ENCODE results near the gene KCNS3. TPM values are rescaled to one million over a fixed set of nuclear protein-coding genes. Genes with fewer than 3 reads are reported as not detected.

Gene KCNS3
- total and polyA plus RNA-seq, 9 of the 15 experiments (the other 6 are each of a cell fraction or from before 2014, with no cell fraction given) = 0.01 to 0.75 (median 0.25) TPM

DNA sequence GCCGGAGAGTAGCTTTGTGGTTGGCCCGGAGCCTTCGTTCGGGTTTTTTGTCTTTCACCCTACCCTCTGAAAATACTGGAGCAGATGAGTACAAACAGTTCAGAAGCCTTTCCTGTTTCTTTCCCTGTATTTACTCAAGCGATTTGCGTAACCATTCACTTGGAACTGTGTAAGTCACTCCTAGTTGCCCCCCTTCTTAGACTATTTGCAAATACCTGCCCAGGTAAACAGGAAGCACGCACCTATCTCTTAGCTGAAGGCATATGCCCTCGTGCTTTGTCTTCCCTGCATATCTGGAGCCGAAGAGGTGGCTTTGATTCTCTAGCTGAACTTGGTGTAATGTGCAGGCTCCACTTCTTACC is 1.4 kb downstream of the KCNS3 start (continued):
- TF ChIP-seq, protein P1, sequence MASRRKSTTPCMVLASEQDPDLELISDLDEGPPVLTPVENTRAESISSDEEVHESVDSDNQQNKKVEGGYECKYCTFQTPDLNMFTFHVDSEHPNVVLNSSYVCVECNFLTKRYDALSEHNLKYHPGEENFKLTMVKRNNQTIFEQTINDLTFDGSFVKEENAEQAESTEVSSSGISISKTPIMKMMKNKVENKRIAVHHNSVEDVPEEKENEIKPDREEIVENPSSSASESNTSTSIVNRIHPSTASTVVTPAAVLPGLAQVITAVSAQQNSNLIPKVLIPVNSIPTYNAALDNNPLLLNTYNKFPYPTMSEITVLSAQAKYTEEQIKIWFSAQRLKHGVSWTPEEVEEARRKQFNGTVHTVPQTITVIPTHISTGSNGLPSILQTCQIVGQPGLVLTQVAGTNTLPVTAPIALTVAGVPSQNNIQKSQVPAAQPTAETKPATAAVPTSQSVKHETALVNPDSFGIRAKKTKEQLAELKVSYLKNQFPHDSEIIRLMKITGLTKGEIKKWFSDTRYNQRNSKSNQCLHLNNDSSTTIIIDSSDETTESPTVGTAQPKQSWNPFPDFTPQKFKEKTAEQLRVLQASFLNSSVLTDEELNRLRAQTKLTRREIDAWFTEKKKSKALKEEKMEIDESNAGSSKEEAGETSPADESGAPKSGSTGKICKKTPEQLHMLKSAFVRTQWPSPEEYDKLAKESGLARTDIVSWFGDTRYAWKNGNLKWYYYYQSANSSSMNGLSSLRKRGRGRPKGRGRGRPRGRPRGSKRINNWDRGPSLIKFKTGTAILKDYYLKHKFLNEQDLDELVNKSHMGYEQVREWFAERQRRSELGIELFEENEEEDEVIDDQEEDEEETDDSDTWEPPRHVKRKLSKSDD (conservative IDR thresholded peaks at IDR 0.05; ENCODE audit: low read length) = no peak

DNA sequence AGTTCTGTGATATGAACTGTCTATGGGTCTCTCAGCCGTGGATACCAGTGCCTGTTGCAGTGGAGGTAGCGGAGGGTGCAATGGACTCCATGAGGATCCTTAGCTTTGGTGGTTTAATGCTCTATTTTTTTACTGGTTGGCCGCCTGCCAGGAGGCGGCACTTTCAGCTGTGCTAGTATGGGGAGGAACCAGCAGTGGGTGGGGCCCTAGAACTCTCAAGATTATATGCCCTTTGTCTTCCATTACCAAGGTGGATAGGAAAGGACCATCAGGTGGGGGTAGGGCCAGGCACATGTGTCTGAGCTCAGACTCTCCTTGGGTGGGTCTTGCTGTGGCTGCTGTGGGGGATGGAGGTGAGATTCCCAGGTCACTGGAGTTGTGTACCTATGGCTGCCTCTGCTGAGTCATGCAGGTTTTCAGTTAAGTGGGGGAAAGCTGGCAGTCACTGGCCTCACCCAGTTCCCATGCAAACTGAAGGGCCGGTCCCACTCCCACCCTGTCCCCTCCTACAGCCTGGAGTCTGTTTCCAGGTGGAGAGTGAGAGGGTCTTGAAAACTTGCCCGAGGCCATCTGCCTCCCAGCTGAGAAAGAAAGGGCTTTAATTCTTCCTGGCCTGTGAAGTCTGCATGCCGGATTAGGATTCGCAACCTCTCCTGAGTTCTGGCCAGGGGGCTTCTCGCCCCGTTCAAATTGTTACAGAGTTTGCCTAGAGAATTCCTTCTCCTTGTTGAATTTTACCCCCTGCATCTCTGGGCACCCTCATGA is 14.5 kb downstream of the KCNS3 start:
- POLR2A ChIA-PET = interaction anchor here (0.6 to 2.3 kb wide), 2 partner anchors 12 to 43 kb away, joined by 3 to 9 read pairs; no protein-coding TSS in a partner anchor
- Histone ChIP-seq H3K9me3 (replicated peaks; ENCODE audit: control insufficient read depth, insufficient read depth, low read depth, low read length) (no peaks in the 10 kb centered on the region), H3K27ac (ENCODE audit: extremely low read depth, low read depth, low read length) (peak overlapping the region; percentile 49; the same call in 2 of the 3 replicates), H3K4me1 (replicated peaks in 1 of 2; ENCODE audit: control insufficient read depth in 2 of 2, insufficient read depth in 2 of 2, low read length in 2 of 2) (peaks cover 0 to 7% of the 10 kb centered on the region in 2 experiments; a peak in 1 of 5 replicates), H3K27me3 (ENCODE audit: control insufficient read depth in 2 of 2, insufficient read depth in 2 of 2, low read length in 2 of 2) (no peaks in the 10 kb centered on the region), H3K4me3 (no peak overlapping the region), H3K9ac (ENCODE audit: insufficient read depth in 1 of 2, low read depth in 2 of 2, low read length in 2 of 2) (no peak overlapping the region), H3K79me2 (ENCODE audit: control insufficient read depth, insufficient read depth, low read length) (no peaks in the 10 kb centered on the region), H3K36me3 (ENCODE audit: control insufficient read depth, insufficient read depth, low read length) (no peaks in the 10 kb centered on the region), H4K20me1 (replicated peaks; ENCODE audit: control insufficient read depth, insufficient read depth, low read length) (no peaks in the 10 kb centered on the region), H2AFZ (ENCODE audit: low read depth, low read length) (peak overlapping the region; percentile 80), H3K4me2 (ENCODE audit: insufficient read depth, low read length) (peak overlapping the region; percentile 43), H3K9me1 (ENCODE audit: control insufficient read depth, insufficient read depth, low read length) (no peaks in the 10 kb centered on the region)
- no TSS peak for BruUV-seq (replicated peaks)
- FAIRE-seq (no peak), ATAC-seq (peak; percentile 95), DNase-seq (ENCODE audit: extremely low read depth in 1 of 4, low spot score in 3 of 4) (peak in 2 of 4 experiments; percentile 26 to 56)
- intact Hi-C loops (cut with micrococcal nuclease) = no loop called here
- in situ Hi-C loops (cut with MboI) = no loop called here
- 22% methylated on average over 10 of the region's 10 CpGs for WGBS (ENCODE audit: insufficient coverage, low coverage, missing lambda C conversion rate)
- CTCF ChIA-PET (ENCODE audit: low intra/inter-chr PET ratio) = no interaction called here
- TF ChIP-seq MAFG (tag; conservative IDR thresholded peaks at IDR 0.05) (peak; percentile 63), PTRF (tag; IDR thresholded peaks at IDR 0.05) (no peak), NFE2 (IDR thresholded peaks at IDR 0.05; ENCODE audit: low read depth) (peak; percentile 81)
- TF ChIP-seq, protein P2, sequence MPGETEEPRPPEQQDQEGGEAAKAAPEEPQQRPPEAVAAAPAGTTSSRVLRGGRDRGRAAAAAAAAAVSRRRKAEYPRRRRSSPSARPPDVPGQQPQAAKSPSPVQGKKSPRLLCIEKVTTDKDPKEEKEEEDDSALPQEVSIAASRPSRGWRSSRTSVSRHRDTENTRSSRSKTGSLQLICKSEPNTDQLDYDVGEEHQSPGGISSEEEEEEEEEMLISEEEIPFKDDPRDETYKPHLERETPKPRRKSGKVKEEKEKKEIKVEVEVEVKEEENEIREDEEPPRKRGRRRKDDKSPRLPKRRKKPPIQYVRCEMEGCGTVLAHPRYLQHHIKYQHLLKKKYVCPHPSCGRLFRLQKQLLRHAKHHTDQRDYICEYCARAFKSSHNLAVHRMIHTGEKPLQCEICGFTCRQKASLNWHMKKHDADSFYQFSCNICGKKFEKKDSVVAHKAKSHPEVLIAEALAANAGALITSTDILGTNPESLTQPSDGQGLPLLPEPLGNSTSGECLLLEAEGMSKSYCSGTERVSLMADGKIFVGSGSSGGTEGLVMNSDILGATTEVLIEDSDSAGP (CRISPR knock-in tag; IDR thresholded peaks at IDR 0.05) = no peak
- TF ChIP-seq, protein P3, sequence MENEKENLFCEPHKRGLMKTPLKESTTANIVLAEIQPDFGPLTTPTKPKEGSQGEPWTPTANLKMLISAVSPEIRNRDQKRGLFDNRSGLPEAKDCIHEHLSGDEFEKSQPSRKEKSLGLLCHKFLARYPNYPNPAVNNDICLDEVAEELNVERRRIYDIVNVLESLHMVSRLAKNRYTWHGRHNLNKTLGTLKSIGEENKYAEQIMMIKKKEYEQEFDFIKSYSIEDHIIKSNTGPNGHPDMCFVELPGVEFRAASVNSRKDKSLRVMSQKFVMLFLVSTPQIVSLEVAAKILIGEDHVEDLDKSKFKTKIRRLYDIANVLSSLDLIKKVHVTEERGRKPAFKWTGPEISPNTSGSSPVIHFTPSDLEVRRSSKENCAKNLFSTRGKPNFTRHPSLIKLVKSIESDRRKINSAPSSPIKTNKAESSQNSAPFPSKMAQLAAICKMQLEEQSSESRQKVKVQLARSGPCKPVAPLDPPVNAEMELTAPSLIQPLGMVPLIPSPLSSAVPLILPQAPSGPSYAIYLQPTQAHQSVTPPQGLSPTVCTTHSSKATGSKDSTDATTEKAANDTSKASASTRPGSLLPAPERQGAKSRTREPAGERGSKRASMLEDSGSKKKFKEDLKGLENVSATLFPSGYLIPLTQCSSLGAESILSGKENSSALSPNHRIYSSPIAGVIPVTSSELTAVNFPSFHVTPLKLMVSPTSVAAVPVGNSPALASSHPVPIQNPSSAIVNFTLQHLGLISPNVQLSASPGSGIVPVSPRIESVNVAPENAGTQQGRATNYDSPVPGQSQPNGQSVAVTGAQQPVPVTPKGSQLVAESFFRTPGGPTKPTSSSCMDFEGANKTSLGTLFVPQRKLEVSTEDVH (IDR thresholded peaks at IDR 0.05; ENCODE audit: low read depth, partially characterized antibody) = no peak
